C1 segment of cervical spinal cord (tissue), 14 donors: ENCODE data around the gene ERMP1.
A peak's percentile ranks its signal among the peaks of the same experiment; 100 is the strongest.
"Not testable (repeated sequence)": the region's sequence is repeated elsewhere in the genome, so short reads cannot be mapped to it uniquely, and the experiment has no call there.

Experiments used
- DNase-seq, 14 donors: peaks; one replicate each; lab custom pipeline; 2025; lab: John Stamatoyannopoulos, UW

ERMP1 gene

GRCh38 chr9:5818424-5819142 lies 14.3 kb downstream of the ERMP1 start:
- no peak for DNase-seq

DNA sequence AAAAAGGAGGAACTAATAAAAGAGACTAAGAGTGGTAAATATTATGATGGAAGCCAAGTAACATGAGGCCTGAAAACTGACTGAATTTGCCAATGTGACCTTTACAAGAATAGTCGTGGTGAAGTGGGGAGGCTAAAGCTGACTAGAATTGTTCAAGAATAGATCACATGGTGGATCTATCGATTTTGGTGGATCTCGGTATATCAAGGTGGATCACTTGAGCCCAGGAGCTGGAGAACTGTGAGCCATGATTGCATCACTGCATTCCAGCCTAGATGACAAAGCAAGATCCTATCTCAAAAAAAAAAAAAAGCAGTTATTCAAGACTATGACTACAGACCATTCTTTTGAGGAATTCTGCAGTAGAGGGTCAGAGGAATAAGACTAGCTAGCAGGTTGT lies 15.1 kb downstream of the ERMP1 start:
- DNase-seq, result no peak

- DNase-seq, result no peak
Observed at GRCh38 chr9:5815461-5815860, 17.5 kb downstream of the ERMP1 start.

GRCh38 chr9:5813824-5814223 lies 19.1 kb downstream of the ERMP1 start:
- DNase-seq, result no peak

GRCh38 chr9:5811751-5812150 lies 21.2 kb downstream of the ERMP1 start:
- DNase-seq, result no peak

DNA sequence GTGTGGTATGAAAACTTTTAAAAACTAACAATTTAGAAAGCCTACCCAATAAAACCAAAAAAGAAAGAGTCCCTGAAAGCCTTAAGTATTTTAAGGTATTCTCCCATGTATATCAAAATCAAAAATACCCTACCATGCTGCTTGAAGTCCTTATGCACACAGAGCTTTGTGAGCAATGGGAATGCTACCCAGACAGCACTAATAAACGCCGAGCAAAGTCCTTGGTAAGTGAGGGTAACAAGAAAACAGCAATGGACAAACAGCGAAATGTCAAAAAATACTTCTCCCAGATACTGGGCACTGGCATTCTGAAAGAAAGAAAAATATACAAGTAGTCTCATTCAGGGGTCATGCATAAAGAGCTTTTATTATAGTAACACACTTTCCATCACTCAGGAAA lies 27.4 kb downstream of the ERMP1 start:
- no peak for DNase-seq

GRCh38 chr9:5801739-5802113 lies 31.2 kb downstream of the ERMP1 start:
- no peak for DNase-seq

- DNase-seq, result peak in 1 of 14 donors; percentile 34
Observed at GRCh38 chr9:5800969-5801738, 31.8 kb downstream of the ERMP1 start.

DNA sequence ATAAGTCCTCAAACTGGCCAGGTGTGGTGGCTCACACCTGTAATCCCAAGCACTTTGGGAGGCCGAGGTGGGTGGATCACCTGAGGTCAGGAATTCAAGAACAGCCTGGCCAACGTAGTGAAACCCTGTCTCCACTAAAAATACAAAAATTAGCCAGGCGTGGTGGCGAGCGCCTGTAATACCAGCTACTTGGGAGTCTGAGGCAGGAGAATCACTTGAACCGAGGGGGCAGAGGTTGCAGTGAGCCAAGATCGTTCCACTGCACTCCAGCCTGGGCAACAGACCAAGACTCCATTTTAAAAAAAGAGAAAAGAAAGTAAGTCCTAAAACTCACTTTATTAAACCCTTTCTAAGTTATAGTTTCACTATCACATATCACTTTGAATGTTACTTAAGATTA lies 32.5 kb downstream of the ERMP1 start:
- DNase-seq, result not testable (repeated sequence)

- DNase-seq, result peak in 6 of 14 donors; percentile 2 to 20 (median 10)
Observed at GRCh38 chr9:5799314-5799713, 33.6 kb downstream of the ERMP1 start.

- DNase-seq, result no peak
Observed at GRCh38 chr9:5798581-5798980, 34.3 kb downstream of the ERMP1 start.

GRCh38 chr9:5796298-5796697 lies 36.6 kb downstream of the ERMP1 start:
- DNase-seq, result no peak

DNA sequence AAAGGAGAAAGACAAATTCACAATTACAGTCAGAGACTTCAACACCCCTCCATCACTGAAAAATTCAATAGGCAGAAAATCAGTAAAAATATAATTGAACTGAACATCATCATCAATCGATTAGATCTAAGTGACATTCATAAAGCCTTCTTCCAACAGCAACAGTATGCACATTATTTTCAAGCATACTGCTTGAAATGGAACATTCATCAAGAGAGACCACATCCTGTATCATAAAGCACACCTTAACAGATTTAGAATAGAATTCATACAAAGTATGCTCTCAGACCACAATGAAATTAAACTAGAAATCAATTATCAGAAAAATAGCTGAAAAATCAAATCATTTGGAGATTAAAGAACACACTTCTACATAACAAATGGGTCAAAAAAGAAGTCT lies 39.1 kb downstream of the ERMP1 start:
- no peak for DNase-seq

DNA sequence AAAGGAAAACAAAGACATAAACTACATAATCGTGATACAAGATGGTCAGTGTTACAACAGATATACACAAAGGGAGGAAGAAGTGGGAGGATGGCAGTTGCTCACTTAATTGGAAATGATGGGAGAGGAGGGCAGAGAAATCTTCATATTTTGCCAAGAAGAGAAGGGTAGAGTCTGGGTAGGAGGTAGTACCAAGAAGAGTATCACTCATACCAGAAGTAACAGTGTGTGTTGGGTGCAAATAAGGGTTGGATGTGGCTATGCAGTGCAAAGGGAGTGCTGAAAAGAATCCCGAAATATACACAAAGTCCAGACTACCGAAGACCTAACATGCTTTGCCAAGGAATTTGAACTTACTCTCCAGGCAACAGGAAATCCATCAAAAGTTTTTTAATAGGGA lies 41.0 kb downstream of the ERMP1 start:
- no peak for DNase-seq

DNA sequence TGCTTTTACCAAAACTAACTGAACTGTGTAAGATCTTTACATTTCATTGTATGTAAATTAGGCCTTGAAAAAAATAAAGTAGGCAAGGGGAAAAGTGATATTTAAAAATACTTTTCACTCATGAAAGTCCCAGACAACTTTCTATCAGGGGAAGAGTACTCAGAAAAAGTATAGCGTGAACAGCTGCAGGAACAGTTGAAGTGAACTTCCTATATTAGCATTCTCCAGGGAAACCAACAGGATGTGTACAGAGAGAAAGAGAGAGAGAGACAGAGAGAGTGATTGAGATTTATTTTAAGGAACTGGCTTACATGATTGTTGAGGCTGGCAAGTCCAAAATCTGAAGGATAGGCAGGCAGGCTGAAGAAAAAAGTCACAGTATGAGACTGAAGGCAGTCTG lies 42.0 kb downstream of the ERMP1 start:
- DNase-seq, result no peak

GRCh38 chr9:5789489-5789888 lies 43.4 kb downstream of the ERMP1 start:
- no peak for DNase-seq

GRCh38 chr9:5787759-5788302 lies 45.1 kb downstream of the ERMP1 start:
- no peak for DNase-seq

GRCh38 chr9:5787220-5787619 lies 45.7 kb downstream of the ERMP1 start:
- no peak for DNase-seq

GRCh38 chr9:5786370-5787127 lies 46.4 kb downstream of the ERMP1 start:
- peak in 7 of 14 donors; percentile 6 to 50 (median 9) for DNase-seq

- no peak for DNase-seq
Observed at GRCh38 chr9:5784526-5785315, 48.2 kb downstream of the ERMP1 start.

GRCh38 chr9:5783982-5784381 lies 48.9 kb downstream of the ERMP1 start:
- DNase-seq, result no peak
